Endothelial cell (in vitro differentiated cells): ENCODE data around the gene TSACC. TPM values are rescaled to one million over a fixed set of nuclear protein-coding genes. Genes with fewer than 3 reads are reported as not detected.

Source experiments
- DNase-seq: peaks from one replicate; pipeline ENCODE4 v3.0.0; 2021; ENCODE audit warnings: low spot score
- H3K27ac Mint-ChIP-seq: one replicate; pipeline ENCODE4 v1.8.0; 2021; ENCODE audit warnings: mixed read lengths, inconsistent platforms; ENCODE audit not compliant: unreplicated experiment
- H3K27me3 Mint-ChIP-seq: one replicate; pipeline ENCODE4 v1.8.0; 2021; ENCODE audit warnings: mild to moderate bottlenecking, moderate library complexity, mixed read lengths, inconsistent platforms; ENCODE audit not compliant: unreplicated experiment
- H3K36me3 Mint-ChIP-seq: one replicate; pipeline ENCODE4 v1.8.0; 2021; ENCODE audit warnings: mild to moderate bottlenecking, low read depth, mixed read lengths, inconsistent platforms; ENCODE audit not compliant: unreplicated experiment
- H3K4me1 Mint-ChIP-seq: one replicate; pipeline ENCODE4 v1.8.0; 2021; ENCODE audit warnings: mild to moderate bottlenecking, mixed read lengths, inconsistent platforms; ENCODE audit not compliant: unreplicated experiment
- H3K4me3 Mint-ChIP-seq: one replicate; pipeline ENCODE4 v1.8.0; 2021; ENCODE audit warnings: mild to moderate bottlenecking, mixed read lengths, inconsistent platforms; ENCODE audit not compliant: unreplicated experiment
- H3K9me3 Mint-ChIP-seq: one replicate; pipeline ENCODE4 v1.8.0; 2021; ENCODE audit warnings: mixed read lengths, inconsistent platforms; ENCODE audit not compliant: unreplicated experiment
- CTCF ChIP-seq: fragments of 200-600 bp; sonication (generic); IDR thresholded peaks from one replicate; pipeline ENCODE4 v1.5.0; 2021; ENCODE audit warnings: antibody characterized with exemption; ENCODE audit not compliant: unreplicated experiment
- total RNA-seq: library from RNA; stranded (reverse); fragmentation: NEBNext Ultra II Directional; extraction: Animal tissue kit (Norgen Biotek cat#: 25700); gene quantifications from one replicate; pipeline ENCODE4 v1.2.1, GENCODE V29; 2021; ENCODE audit not compliant: unreplicated experiment

Gene TSACC
- total RNA-seq, 1 donor from 2014 or later: not detected

DNA sequence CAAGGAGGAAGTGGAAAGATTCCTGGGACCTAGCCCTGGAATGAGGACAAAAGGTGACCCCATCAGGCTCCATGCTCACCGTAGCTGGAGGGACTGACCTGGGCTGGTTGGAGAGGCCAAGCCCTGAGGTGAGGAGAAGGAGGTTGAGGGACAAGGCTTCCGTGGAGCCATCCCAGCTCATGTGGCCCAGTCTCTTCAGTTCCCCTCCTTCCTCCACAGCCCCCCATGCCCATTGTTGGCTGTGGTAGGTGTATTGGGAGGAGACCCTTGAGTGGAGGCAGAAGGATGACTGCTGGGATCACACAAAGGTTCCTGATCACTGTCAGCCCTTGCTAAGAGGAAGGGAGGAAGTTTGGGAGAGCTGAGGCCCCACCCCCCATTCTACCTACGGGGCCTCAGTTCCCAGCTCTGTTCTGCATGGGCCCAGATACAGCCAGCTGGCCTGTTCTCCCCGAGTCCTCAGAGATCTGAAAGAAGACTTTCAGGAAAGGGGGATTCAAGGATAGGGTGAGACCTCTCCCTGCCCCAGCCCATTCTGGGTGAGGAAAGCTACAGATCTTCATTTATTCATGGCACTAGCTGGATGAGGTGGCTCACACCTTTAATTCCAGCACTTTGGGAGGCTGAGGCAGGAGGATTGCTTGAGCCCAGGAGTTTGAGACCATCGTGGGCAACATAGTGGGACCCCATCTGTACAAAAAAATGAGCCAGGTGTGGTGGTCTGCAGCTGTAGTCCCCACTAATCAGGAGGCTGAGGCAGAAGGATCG is 48.0 kb downstream of the TSACC start:
- H3K4me3 Mint-ChIP-seq: no peak overlapping the region
- H3K27me3 Mint-ChIP-seq: peaks cover 2% of the 10 kb centered on the region
- H3K36me3 Mint-ChIP-seq: no peaks in the 10 kb centered on the region
- no peak for DNase-seq
- H3K9me3 Mint-ChIP-seq: no peaks in the 10 kb centered on the region
- TF ChIP-seq CTCF: no peak
- H3K27ac Mint-ChIP-seq: peak overlapping the region; percentile 12
- H3K4me1 Mint-ChIP-seq: peaks cover 22% of the 10 kb centered on the region

GRCh38 chr1:156386949-156387869 is 48.9 kb downstream of the TSACC start:
- H3K4me3 Mint-ChIP-seq: no peak overlapping the region

GRCh38 chr1:156387870-156388173 is 49.5 kb downstream of the TSACC start:
- Mint-ChIP-seq H3K4me3 (no peak overlapping the region), H3K27ac (no peak overlapping the region), H3K4me1 (peaks cover 22% of the 10 kb centered on the region), H3K27me3 (peaks cover 2% of the 10 kb centered on the region), H3K36me3 (no peaks in the 10 kb centered on the region), H3K9me3 (no peaks in the 10 kb centered on the region)
- no peak for TF ChIP-seq CTCF
- DNase-seq: peak; percentile 32

More at GRCh38 chr1:156386949-156387869, 48.9 kb downstream of the TSACC start:
- Mint-ChIP-seq H3K27ac (no peak overlapping the region), H3K36me3 (no peaks in the 10 kb centered on the region), H3K4me1 (peaks cover 22% of the 10 kb centered on the region), H3K9me3 (no peaks in the 10 kb centered on the region), H3K27me3 (peaks cover 2% of the 10 kb centered on the region)
- no peak for TF ChIP-seq CTCF
- DNase-seq: no peak

DNA sequence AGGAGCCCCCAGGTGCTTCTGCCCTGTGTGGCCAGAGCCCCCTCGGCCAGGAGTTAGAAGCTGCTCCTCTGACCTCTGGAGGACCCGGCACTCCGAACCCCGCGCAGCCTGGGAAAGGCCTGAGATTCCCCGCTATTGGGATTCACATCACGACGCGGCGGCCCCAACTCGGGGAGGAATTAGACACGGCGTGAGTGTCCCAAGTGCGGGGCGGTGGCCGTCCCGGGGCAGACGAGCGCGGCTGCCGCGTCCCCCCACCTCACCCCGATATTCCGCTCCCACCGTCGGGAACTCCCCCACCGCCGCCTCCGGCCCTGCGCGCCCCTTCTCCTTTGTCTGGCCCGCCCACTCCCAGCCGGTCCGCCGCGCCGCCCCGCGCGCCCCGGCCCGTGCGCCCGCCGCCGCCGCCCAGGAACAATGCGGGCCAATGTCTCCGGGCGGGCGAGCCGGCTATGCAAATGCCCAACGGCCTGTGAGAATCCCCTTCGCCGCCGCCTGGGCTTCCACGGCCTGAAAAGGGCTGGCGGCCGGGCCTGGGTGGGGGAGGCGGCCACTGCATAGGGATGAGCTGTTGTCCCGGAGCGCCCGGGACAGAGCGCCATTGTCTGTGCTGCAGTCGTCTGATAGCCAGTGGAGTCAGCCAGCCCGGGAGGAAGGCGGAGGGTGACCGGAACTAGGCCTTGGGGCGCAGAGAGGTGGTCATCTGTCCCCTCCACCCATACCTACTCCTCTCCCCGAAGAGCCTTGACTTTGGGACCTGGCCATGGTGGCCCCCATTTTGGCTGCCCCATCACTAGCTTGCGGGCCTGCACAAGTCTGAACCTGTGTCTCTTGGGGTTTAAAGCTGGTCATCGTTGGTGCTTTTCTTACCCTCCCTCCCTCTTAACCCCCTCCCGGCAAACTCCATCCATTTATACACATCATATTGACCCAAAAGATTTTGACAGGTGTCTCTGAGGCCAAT is 50.1 kb downstream of the TSACC start:
- Mint-ChIP-seq H3K27ac (no peak overlapping the region), H3K9me3 (no peaks in the 10 kb centered on the region), H3K27me3 (peaks cover 2% of the 10 kb centered on the region), H3K4me1 (peaks cover 22% of the 10 kb centered on the region), H3K4me3 (peak overlapping the region; percentile 45), H3K36me3 (no peaks in the 10 kb centered on the region)
- no peak for TF ChIP-seq CTCF
- peak; percentile 41 for DNase-seq
